SH-SY5Y (cell line): ENCODE measurements around the gene POMC.

Experiments
- GATA2 ChIP-seq: IDR thresholded peaks from 2 replicates; pipeline ENCODE4 v1.6.1; 2011; ENCODE audit warnings: mild to moderate bottlenecking, low read depth, low read length
- GATA3 ChIP-seq: IDR thresholded peaks from 2 replicates; pipeline ENCODE4 v1.6.1; 2011; ENCODE audit warnings: low read depth, mild to moderate bottlenecking, low read length, moderate library complexity

POMC gene

GRCh38 chr2:25194576-25195122 is 26.3 kb upstream of the POMC start:
- TF ChIP-seq GATA3 (no peak), GATA2 (no peak)

GRCh38 chr2:25190536-25190935 is 22.2 kb upstream of the POMC start:
- TF ChIP-seq GATA2 (no peak), GATA3 (no peak)

- TF ChIP-seq GATA3 (no peak), GATA2 (no peak)
Measured at GRCh38 chr2:25188405-25188804, 20.0 kb upstream of the POMC start.

- TF ChIP-seq GATA3 (no peak), GATA2 (no peak)
Measured at GRCh38 chr2:25187729-25188350, 19.5 kb upstream of the POMC start.

GRCh38 chr2:25184254-25184653 is 15.9 kb upstream of the POMC start:
- TF ChIP-seq GATA2 (no peak), GATA3 (no peak)

- TF ChIP-seq GATA2 (no peak), GATA3 (no peak)
Measured at GRCh38 chr2:25178976-25179375, 10.6 kb upstream of the POMC start.

GRCh38 chr2:25177211-25177611 is 8.8 kb upstream of the POMC start:
- TF ChIP-seq GATA2 (no peak), GATA3 (no peak)

GRCh38 chr2:25176541-25177181 is 8.3 kb upstream of the POMC start:
- no peak for TF ChIP-seq GATA3
- no peak for TF ChIP-seq GATA2

GRCh38 chr2:25176138-25176537 is 7.8 kb upstream of the POMC start:
- no peak for TF ChIP-seq GATA3
- no peak for TF ChIP-seq GATA2

GRCh38 chr2:25174192-25174861 is 5.9 kb upstream of the POMC start:
- no peak for TF ChIP-seq GATA2
- TF ChIP-seq GATA3, result no peak

- TF ChIP-seq GATA3, result no peak
- no peak for TF ChIP-seq GATA2
Measured at GRCh38 chr2:25173719-25174118, 5.3 kb upstream of the POMC start.

GRCh38 chr2:25170888-25171287 is 2.5 kb upstream of the POMC start:
- no peak for TF ChIP-seq GATA3
- TF ChIP-seq GATA2, result no peak

GRCh38 chr2:25169073-25169470 is 692 bp upstream of the POMC start:
- TF ChIP-seq GATA3, result no peak
- TF ChIP-seq GATA2, result no peak

GRCh38 chr2:25165992-25166875 is 2.1 kb downstream of the POMC start:
- TF ChIP-seq GATA3 (no peak), GATA2 (no peak)
